Chondrocyte (in vitro differentiated cells): ENCODE measurements around the gene FBRS. TPM values are rescaled to one million over a fixed set of nuclear protein-coding genes. Genes with fewer than 3 reads are reported as not detected.

Source experiments
- DNase-seq: peaks from one replicate; pipeline ENCODE4 v3.0.0; 2021; ENCODE audit warnings: mixed read lengths, low spot score
- H3K27ac Mint-ChIP-seq: one replicate; pipeline ENCODE4 v1.8.0; 2021; ENCODE audit warnings: mild to moderate bottlenecking, moderate library complexity, mixed read lengths; ENCODE audit not compliant: unreplicated experiment
- H3K27me3 Mint-ChIP-seq: 2 replicates; pipeline ENCODE4 v1.8.0; 2021; ENCODE audit warnings: low read depth, mixed read lengths
- H3K36me3 Mint-ChIP-seq: 2 replicates; pipeline ENCODE4 v1.8.0; 2021; ENCODE audit warnings: low read depth, mixed read lengths
- H3K4me1 Mint-ChIP-seq: 2 replicates; pipeline ENCODE4 v1.8.0; 2021; ENCODE audit warnings: low read depth, mild to moderate bottlenecking, mixed read lengths
- H3K4me3 Mint-ChIP-seq: one replicate; pipeline ENCODE4 v1.8.0; 2021; ENCODE audit warnings: mild to moderate bottlenecking, moderate library complexity, mixed read lengths; ENCODE audit not compliant: unreplicated experiment
- H3K9me3 Mint-ChIP-seq: 2 replicates; pipeline ENCODE4 v1.8.0; 2021; ENCODE audit warnings: low read depth, mixed read lengths
- total RNA-seq: library from RNA; stranded (reverse); gene quantifications from 3 replicates; pipeline ENCODE4 v1.2.1, GENCODE V29; 2021
- TF ChIP-seq, protein P1 (sequence below): fragments of 200-600 bp; sonication (generic); IDR thresholded peaks from 2 replicates; pipeline ENCODE4 v1.5.0; 2021; ENCODE audit warnings: antibody characterized with exemption, mild to moderate bottlenecking, moderate library complexity

The FBRS gene
- total RNA-seq, 1 donor from 2014 or later: 49.9 TPM

DNA sequence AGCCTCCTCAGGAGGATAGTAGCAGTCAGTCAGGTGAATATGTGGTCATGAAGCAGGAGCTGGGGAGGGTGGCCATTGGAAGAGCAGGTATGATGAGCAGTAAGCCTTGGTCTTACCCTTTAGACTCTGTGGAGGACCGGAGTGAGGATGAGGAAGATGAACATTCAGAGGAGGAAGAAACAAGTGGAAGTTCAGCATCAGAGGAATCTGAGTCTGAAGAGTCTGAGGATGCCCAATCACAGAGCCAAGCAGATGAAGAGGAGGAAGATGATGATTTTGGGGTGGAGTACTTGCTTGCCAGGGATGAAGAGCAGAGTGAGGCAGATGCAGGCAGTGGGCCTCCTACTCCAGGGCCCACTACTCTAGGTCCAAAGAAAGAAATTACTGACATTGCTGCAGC is 53.5 kb downstream of the FBRS start:
- no peak overlapping the region for H3K27ac Mint-ChIP-seq
- peaks cover 6% of the 10 kb centered on the region for H3K4me1 Mint-ChIP-seq
- DNase-seq: no peak
- no peaks in the 10 kb centered on the region for H3K27me3 Mint-ChIP-seq
- H3K36me3 Mint-ChIP-seq: peaks cover 67% of the 10 kb centered on the region
- TF ChIP-seq, protein P1, sequence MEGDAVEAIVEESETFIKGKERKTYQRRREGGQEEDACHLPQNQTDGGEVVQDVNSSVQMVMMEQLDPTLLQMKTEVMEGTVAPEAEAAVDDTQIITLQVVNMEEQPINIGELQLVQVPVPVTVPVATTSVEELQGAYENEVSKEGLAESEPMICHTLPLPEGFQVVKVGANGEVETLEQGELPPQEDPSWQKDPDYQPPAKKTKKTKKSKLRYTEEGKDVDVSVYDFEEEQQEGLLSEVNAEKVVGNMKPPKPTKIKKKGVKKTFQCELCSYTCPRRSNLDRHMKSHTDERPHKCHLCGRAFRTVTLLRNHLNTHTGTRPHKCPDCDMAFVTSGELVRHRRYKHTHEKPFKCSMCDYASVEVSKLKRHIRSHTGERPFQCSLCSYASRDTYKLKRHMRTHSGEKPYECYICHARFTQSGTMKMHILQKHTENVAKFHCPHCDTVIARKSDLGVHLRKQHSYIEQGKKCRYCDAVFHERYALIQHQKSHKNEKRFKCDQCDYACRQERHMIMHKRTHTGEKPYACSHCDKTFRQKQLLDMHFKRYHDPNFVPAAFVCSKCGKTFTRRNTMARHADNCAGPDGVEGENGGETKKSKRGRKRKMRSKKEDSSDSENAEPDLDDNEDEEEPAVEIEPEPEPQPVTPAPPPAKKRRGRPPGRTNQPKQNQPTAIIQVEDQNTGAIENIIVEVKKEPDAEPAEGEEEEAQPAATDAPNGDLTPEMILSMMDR: no peak
- H3K9me3 Mint-ChIP-seq: no peaks in the 10 kb centered on the region
- H3K4me3 Mint-ChIP-seq: no peak overlapping the region

DNA sequence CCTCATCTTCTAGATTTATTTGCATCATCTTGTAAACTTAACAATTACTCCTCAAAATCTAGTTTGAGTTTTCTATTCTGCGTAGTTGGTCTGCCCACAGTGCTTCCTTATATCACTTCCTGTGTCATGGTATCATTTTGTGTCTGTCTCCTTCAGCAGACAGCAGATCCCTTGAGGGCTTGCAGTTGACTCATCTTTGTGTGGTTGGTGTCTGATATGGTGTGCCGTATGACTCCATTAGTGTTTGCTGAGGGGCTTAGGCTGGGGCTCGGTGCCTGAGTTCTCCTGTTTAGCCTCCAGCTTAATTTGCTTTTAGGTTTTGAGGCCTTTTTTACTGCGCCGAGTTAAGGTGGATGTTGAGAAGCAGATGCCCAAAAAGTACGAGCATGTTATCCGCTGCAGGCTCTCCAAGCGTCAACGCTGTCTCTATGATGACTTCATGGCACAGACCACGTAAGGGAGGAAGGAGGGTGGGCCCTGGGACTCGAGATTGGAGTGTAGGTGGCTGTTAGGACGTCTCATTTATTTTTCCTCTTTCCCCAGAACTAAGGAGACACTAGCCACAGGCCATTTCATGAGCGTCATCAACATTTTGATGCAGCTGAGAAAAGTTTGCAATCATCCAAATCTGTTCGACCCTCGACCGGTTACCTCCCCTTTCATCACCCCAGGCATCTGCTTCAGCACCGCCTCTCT is 57.7 kb downstream of the FBRS start:
- H3K27me3 Mint-ChIP-seq: no peaks in the 10 kb centered on the region
- DNase-seq: no peak

DNA sequence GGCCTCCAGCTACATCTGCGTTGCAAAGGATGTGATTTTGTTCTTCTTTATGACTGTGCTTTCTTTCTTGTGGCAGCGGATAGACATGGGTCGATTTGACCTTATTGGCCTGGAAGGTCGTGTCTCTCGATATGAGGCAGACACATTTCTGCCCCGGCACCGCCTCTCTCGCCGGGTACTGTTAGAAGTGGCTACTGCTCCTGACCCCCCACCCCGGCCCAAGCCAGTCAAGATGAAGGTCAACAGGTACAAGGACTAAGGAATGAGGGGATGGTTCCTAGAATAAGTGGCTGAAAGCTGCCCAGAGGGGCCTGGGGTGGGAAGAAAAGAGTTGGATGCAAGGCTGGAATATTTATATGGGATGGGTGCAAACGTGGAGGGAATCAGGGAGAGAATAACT is 61.9 kb downstream of the FBRS start:
- Mint-ChIP-seq H3K4me1 (peaks cover 2% of the 10 kb centered on the region), H3K27ac (no peak overlapping the region), H3K36me3 (peaks cover 57% of the 10 kb centered on the region), H3K27me3 (no peaks in the 10 kb centered on the region), H3K4me3 (no peak overlapping the region), H3K9me3 (no peaks in the 10 kb centered on the region)
- TF ChIP-seq, protein P1: no peak
- peak; percentile 65 for DNase-seq

More for the DNA sequence above, 57.7 kb downstream of the FBRS start:
- peaks cover 6% of the 10 kb centered on the region for H3K4me1 Mint-ChIP-seq
- H3K4me3 Mint-ChIP-seq: no peak overlapping the region
- H3K27ac Mint-ChIP-seq: no peak overlapping the region
- H3K36me3 Mint-ChIP-seq: peaks cover 56% of the 10 kb centered on the region
- TF ChIP-seq, protein P1: no peak
- H3K9me3 Mint-ChIP-seq: no peaks in the 10 kb centered on the region

Other genes starting within 250 kb of the FBRS start
- gene DCTPP1, start 228.4 kb upstream of the FBRS start, total RNA-seq: 25.5 to 33.8 TPM (median 26.4 TPM) in 3 replicates
- gene SEPHS2, start 212.6 kb upstream of the FBRS start, total RNA-seq: 37.4 to 54.3 TPM (median 53.8 TPM) in 3 replicates
- not detected in 3 replicates for gene ITGAL, start 185.7 kb upstream of the FBRS start, total RNA-seq
- gene ZNF768, start 131.9 kb upstream of the FBRS start, total RNA-seq: 27.6 to 30.0 TPM (median 28.6 TPM) in 3 replicates
- gene ZNF747, start 123.6 kb upstream of the FBRS start, total RNA-seq: 3.5 to 6.7 TPM (median 6.7 TPM) in 3 replicates
- gene ZNF764, start 100.1 kb upstream of the FBRS start, total RNA-seq: 8.3 to 11.1 TPM (median 8.6 TPM) in 3 replicates
- gene ZNF688, start 86.7 kb upstream of the FBRS start, total RNA-seq: 11.7 to 15.0 TPM (median 13.7 TPM) in 3 replicates
- 17.0 to 20.2 TPM (median 17.7 TPM) in 3 replicates for gene ZNF785, start 72.7 kb upstream of the FBRS start, total RNA-seq
- 5.9 to 8.5 TPM (median 7.1 TPM) in 3 replicates for gene ZNF689, start 48.0 kb upstream of the FBRS start, total RNA-seq
- gene PRR14, start 7.5 kb upstream of the FBRS start, total RNA-seq: 33.5 to 46.9 TPM (median 42.0 TPM) in 3 replicates
- gene SRCAP, start 40.7 kb downstream of the FBRS start, total RNA-seq: 49.2 to 63.9 TPM (median 52.5 TPM) in 3 replicates
- gene PHKG2, start 90.0 kb downstream of the FBRS start, total RNA-seq: 18.8 to 28.1 TPM (median 19.0 TPM) in 3 replicates
- gene CFAP119, start 103.6 kb downstream of the FBRS start, total RNA-seq: 6.3 to 10.0 TPM (median 7.1 TPM) in 3 replicates
- gene RNF40, start 103.9 kb downstream of the FBRS start, total RNA-seq: 71.1 to 104 TPM (median 78.6 TPM) in 3 replicates
- 18.8 to 20.2 TPM (median 18.9 TPM) in 3 replicates for gene ZNF629, start 128.8 kb downstream of the FBRS start, total RNA-seq
- 34.6 to 37.5 TPM (median 37.3 TPM) in 3 replicates for gene BCL7C, start 235.6 kb downstream of the FBRS start, total RNA-seq
- 3.7 to 5.7 TPM (median 4.2 TPM) in 3 replicates for gene CTF1, start 238.2 kb downstream of the FBRS start, total RNA-seq